Measurements from ENCODE around the gene PTPRN2.

Gene PTPRN2

GRCh38 chr7:158272509-158273137 is 315.0 kb downstream of the PTPRN2 start:
- Histone ChIP-seq H3K36me3 (ENCODE audit: insufficient read depth, low read length) (no peaks in the 10 kb centered on the region), H3K9me3 (ENCODE audit: low read length) (no peaks in the 10 kb centered on the region), H3K4me3 (ENCODE audit: low read depth in 1 of 2, low read length in 2 of 2) (no peak overlapping the region), H3K4me1 (ENCODE audit: insufficient read depth, low read length) (no peaks in the 10 kb centered on the region), H3K9ac (ENCODE audit: low read length) (no peak overlapping the region), H3K27me3 (ENCODE audit: control insufficient read depth in 1 of 2, insufficient read depth in 2 of 2, low read length in 2 of 2) (no peaks in the 10 kb centered on the region), H3K27ac (ENCODE audit: low read depth, low read length) (no peak overlapping the region)

DNA sequence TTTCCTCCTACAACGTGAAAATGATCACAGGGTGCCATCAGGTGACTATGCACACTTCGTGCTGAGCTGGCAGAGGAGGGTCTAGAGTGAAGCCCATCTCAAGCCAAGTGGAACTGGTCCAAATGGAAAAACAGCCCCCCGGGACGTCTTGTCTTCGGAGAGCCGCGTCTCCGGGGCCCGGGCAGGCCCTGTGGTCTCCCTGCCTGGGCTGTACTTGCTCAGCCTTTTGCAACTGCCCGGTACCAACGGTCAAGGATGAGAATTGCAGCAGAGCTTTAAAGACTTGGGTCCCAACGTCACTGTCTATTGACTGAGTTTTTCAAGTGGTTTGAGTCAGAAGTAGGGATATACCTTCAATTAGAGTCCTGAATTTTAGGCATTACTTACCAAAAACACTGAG is 315.5 kb downstream of the PTPRN2 start:
- H3K9ac ChIP-seq (ENCODE audit: low read length) = no peak overlapping the region
- H3K27ac ChIP-seq (ENCODE audit: low read depth, low read length) = no peak overlapping the region
- H3K9me3 ChIP-seq (ENCODE audit: low read length) = no peaks in the 10 kb centered on the region
- H3K36me3 ChIP-seq (ENCODE audit: insufficient read depth, low read length) = no peaks in the 10 kb centered on the region
- no peak overlapping the region for H3K4me3 ChIP-seq (ENCODE audit: low read depth in 1 of 2, low read length in 2 of 2)
- H3K27me3 ChIP-seq (ENCODE audit: control insufficient read depth in 1 of 2, insufficient read depth in 2 of 2, low read length in 2 of 2) = no peaks in the 10 kb centered on the region
- no peaks in the 10 kb centered on the region for H3K4me1 ChIP-seq (ENCODE audit: insufficient read depth, low read length)

DNA sequence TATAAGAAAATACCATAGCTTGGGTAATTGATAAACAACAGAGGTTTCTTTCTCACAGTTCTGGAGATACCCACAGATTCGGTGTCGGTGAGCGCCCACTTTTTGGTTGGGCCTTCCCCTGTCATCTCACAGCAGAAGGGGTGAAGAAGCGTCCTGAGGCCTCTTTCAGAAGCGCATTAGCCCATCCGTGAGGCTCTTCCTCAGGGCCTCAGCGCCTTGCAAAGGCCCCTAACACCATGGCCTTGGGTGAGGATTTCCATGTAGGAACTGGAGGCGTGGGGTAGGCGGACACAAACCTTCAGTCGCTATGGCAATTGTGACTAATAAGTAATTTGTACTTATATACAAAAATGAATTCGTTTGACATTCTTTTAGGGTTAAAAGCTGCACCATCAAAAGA is 316.0 kb downstream of the PTPRN2 start:
- H3K4me1 ChIP-seq (ENCODE audit: insufficient read depth, low read length) = no peaks in the 10 kb centered on the region
- H3K9me3 ChIP-seq (ENCODE audit: low read length) = no peaks in the 10 kb centered on the region
- H3K27me3 ChIP-seq (ENCODE audit: control insufficient read depth in 1 of 2, insufficient read depth in 2 of 2, low read length in 2 of 2) = no peaks in the 10 kb centered on the region
- no peak overlapping the region for H3K27ac ChIP-seq (ENCODE audit: low read depth, low read length)
- H3K4me3 ChIP-seq (ENCODE audit: low read depth in 1 of 2, low read length in 2 of 2) = no peak overlapping the region
- H3K9ac ChIP-seq (ENCODE audit: low read length) = no peak overlapping the region
- no peaks in the 10 kb centered on the region for H3K36me3 ChIP-seq (ENCODE audit: insufficient read depth, low read length)

- H3K4me1 ChIP-seq (ENCODE audit: insufficient read depth, low read length) = no peaks in the 10 kb centered on the region
- no peaks in the 10 kb centered on the region for H3K27me3 ChIP-seq (ENCODE audit: control insufficient read depth in 1 of 2, insufficient read depth in 2 of 2, low read length in 2 of 2)
- no peak overlapping the region for H3K27ac ChIP-seq (ENCODE audit: low read depth, low read length)
- no peak overlapping the region for H3K9ac ChIP-seq (ENCODE audit: low read length)
- no peaks in the 10 kb centered on the region for H3K9me3 ChIP-seq (ENCODE audit: low read length)
- no peak overlapping the region for H3K4me3 ChIP-seq (ENCODE audit: low read depth in 1 of 2, low read length in 2 of 2)
- no peaks in the 10 kb centered on the region for H3K36me3 ChIP-seq (ENCODE audit: insufficient read depth, low read length)
Measured at GRCh38 chr7:158270856-158271413, 316.7 kb downstream of the PTPRN2 start.

- H3K27me3 ChIP-seq (ENCODE audit: control insufficient read depth in 1 of 2, insufficient read depth in 2 of 2, low read length in 2 of 2) = no peaks in the 10 kb centered on the region
- no peak overlapping the region for H3K4me3 ChIP-seq (ENCODE audit: low read depth in 1 of 2, low read length in 2 of 2)
- no peaks in the 10 kb centered on the region for H3K9me3 ChIP-seq (ENCODE audit: low read length)
- no peaks in the 10 kb centered on the region for H3K4me1 ChIP-seq (ENCODE audit: insufficient read depth, low read length)
- no peak overlapping the region for H3K27ac ChIP-seq (ENCODE audit: low read depth, low read length)
- H3K9ac ChIP-seq (ENCODE audit: low read length) = no peak overlapping the region
- H3K36me3 ChIP-seq (ENCODE audit: insufficient read depth, low read length) = no peaks in the 10 kb centered on the region
Measured at GRCh38 chr7:158270106-158270775, 317.4 kb downstream of the PTPRN2 start.

DNA sequence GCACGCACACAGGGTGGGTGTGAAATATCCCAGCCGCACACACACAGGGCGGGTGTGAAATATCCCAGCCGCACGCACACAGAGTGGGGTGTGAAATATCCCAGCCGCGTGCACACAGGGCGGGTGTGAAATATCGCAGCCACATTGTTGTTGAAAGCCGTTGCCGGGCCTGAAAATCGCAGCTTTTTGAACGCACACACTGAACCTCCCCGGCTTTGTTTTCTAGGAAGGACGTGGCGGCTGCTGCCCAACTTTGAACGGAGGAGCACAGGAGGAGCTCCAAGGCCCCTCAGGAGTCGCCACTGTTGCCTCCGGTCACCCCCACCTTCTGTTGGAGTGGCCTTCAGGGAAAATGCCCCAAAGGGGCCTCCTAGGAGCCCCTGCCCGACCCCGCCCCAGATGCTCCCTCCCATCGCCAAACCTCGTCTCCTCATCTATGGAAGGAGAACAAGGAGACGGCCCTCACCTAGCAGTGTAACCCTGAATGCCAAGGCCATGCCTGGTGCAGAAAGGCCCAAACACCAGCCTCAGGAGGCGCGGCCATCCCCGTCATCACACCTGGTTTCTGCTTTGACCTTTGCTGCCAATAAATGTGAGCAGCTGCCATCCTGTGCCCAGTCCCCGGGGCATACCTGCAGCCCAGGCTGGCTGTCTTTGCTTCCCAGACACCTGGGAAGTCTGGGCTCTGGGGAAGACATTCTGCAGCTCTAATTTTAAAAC is 318.6 kb downstream of the PTPRN2 start:
- H3K27me3 ChIP-seq (ENCODE audit: control insufficient read depth in 1 of 2, insufficient read depth in 2 of 2, low read length in 2 of 2) = no peaks in the 10 kb centered on the region
- no peak overlapping the region for H3K4me3 ChIP-seq (ENCODE audit: low read depth in 1 of 2, low read length in 2 of 2)
- no peaks in the 10 kb centered on the region for H3K9me3 ChIP-seq (ENCODE audit: low read length)
- no peak overlapping the region for H3K27ac ChIP-seq (ENCODE audit: low read depth, low read length)
- H3K9ac ChIP-seq (ENCODE audit: low read length) = no peak overlapping the region
- H3K4me1 ChIP-seq (ENCODE audit: insufficient read depth, low read length) = no peaks in the 10 kb centered on the region
- H3K36me3 ChIP-seq (ENCODE audit: insufficient read depth, low read length) = no peaks in the 10 kb centered on the region

- Histone ChIP-seq H3K9ac (ENCODE audit: low read length) (no peak overlapping the region), H3K4me1 (ENCODE audit: insufficient read depth, low read length) (no peaks in the 10 kb centered on the region), H3K36me3 (ENCODE audit: insufficient read depth, low read length) (no peaks in the 10 kb centered on the region), H3K9me3 (ENCODE audit: low read length) (no peaks in the 10 kb centered on the region), H3K27me3 (ENCODE audit: control insufficient read depth in 1 of 2, insufficient read depth in 2 of 2, low read length in 2 of 2) (no peaks in the 10 kb centered on the region), H3K4me3 (ENCODE audit: low read depth in 1 of 2, low read length in 2 of 2) (no peak overlapping the region), H3K27ac (ENCODE audit: low read depth, low read length) (no peak overlapping the region)
Measured at GRCh38 chr7:158267742-158268435, 319.7 kb downstream of the PTPRN2 start.

GRCh38 chr7:158266817-158267741 is 320.5 kb downstream of the PTPRN2 start:
- H3K27ac ChIP-seq (ENCODE audit: low read depth, low read length) = no peak overlapping the region
- no peaks in the 10 kb centered on the region for H3K27me3 ChIP-seq (ENCODE audit: control insufficient read depth in 1 of 2, insufficient read depth in 2 of 2, low read length in 2 of 2)
- no peak overlapping the region for H3K9ac ChIP-seq (ENCODE audit: low read length)
- H3K4me3 ChIP-seq (ENCODE audit: low read depth in 1 of 2, low read length in 2 of 2) = no peak overlapping the region
- no peaks in the 10 kb centered on the region for H3K36me3 ChIP-seq (ENCODE audit: insufficient read depth, low read length)
- no peaks in the 10 kb centered on the region for H3K9me3 ChIP-seq (ENCODE audit: low read length)
- H3K4me1 ChIP-seq (ENCODE audit: insufficient read depth, low read length) = no peaks in the 10 kb centered on the region

- H3K4me1 ChIP-seq (ENCODE audit: insufficient read depth, low read length) = no peaks in the 10 kb centered on the region
- no peak overlapping the region for H3K9ac ChIP-seq (ENCODE audit: low read length)
- H3K4me3 ChIP-seq (ENCODE audit: low read depth in 1 of 2, low read length in 2 of 2) = no peak overlapping the region
- no peaks in the 10 kb centered on the region for H3K36me3 ChIP-seq (ENCODE audit: insufficient read depth, low read length)
- H3K27me3 ChIP-seq (ENCODE audit: control insufficient read depth in 1 of 2, insufficient read depth in 2 of 2, low read length in 2 of 2) = no peaks in the 10 kb centered on the region
- H3K9me3 ChIP-seq (ENCODE audit: low read length) = no peaks in the 10 kb centered on the region
- H3K27ac ChIP-seq (ENCODE audit: low read depth, low read length) = no peak overlapping the region
Measured at GRCh38 chr7:158266426-158266816, 321.2 kb downstream of the PTPRN2 start.

DNA sequence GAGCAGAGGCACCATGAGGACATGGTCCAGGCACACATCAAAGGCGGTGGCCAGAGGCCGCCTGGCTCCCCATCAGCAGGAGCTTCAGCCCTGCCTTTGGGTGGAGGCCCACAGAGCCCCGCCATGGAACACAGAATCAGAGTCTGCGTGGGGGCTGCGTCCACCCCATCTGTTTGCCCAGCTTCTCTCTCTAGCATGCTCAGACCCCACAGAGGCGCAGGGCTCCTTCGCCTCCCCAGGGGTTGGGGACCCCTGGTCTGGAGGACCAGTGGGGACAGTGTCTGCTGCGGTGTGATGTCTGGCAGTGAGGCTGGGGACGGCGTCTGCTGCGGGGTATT is 321.9 kb downstream of the PTPRN2 start:
- Histone ChIP-seq H3K4me3 (ENCODE audit: low read depth in 1 of 2, low read length in 2 of 2) (no peak overlapping the region), H3K27me3 (ENCODE audit: control insufficient read depth in 1 of 2, insufficient read depth in 2 of 2, low read length in 2 of 2) (no peaks in the 10 kb centered on the region), H3K9me3 (ENCODE audit: low read length) (no peaks in the 10 kb centered on the region), H3K36me3 (ENCODE audit: insufficient read depth, low read length) (no peaks in the 10 kb centered on the region), H3K27ac (ENCODE audit: low read depth, low read length) (no peak overlapping the region), H3K4me1 (ENCODE audit: insufficient read depth, low read length) (no peaks in the 10 kb centered on the region), H3K9ac (ENCODE audit: low read length) (no peak overlapping the region)

Measured in muscle layer of colon (tissue), 2 donors.